Neuron (in vitro differentiated cells): ENCODE measurements around the gene TSHZ2.
"Not testable (repeated sequence)": the region's sequence is repeated elsewhere in the genome, so short reads cannot be mapped to it uniquely, and the experiment has no call there.

ENCODE experiments used
- H2AFZ ChIP-seq: one replicate; pipeline ENCODE4 v1.6.1; 2013; ENCODE audit warnings: low read depth, mild to moderate bottlenecking, inconsistent platforms, low read length, moderate library complexity
- H3K27me3 ChIP-seq: one replicate; pipeline ENCODE4 v1.6.1; 2013; ENCODE audit warnings: low read length; ENCODE audit not compliant: insufficient read depth
- H3K36me3 ChIP-seq: one replicate; pipeline ENCODE4 v1.6.1; 2013; ENCODE audit warnings: low read length; ENCODE audit not compliant: insufficient read depth
- H3K4me1 ChIP-seq: one replicate; pipeline ENCODE4 v1.6.1; 2013; ENCODE audit warnings: low read length; ENCODE audit not compliant: insufficient read depth
- H3K4me3 ChIP-seq: 2 replicates; pipeline ENCODE4 v1.5.1; 2013; ENCODE audit warnings: mild to moderate bottlenecking, low read length, moderate library complexity
- H3K9me3 ChIP-seq: one replicate; pipeline ENCODE4 v1.6.1; 2013; ENCODE audit warnings: low read length

The TSHZ2 gene

GRCh38 chr20:53009979-53010735 is 38.0 kb downstream of the TSHZ2 start:
- Histone ChIP-seq H3K36me3 (no peaks in the 10 kb centered on the region), H3K4me3 (no peak overlapping the region), H3K4me1 (no peaks in the 10 kb centered on the region), H3K27me3 (no peaks in the 10 kb centered on the region), H3K9me3 (no peaks in the 10 kb centered on the region), H2AFZ (no peak overlapping the region)

GRCh38 chr20:53011640-53012039 is 39.5 kb downstream of the TSHZ2 start:
- Histone ChIP-seq H3K4me3 (no peak overlapping the region), H3K27me3 (no peaks in the 10 kb centered on the region), H2AFZ (no peak overlapping the region), H3K36me3 (no peaks in the 10 kb centered on the region), H3K4me1 (no peaks in the 10 kb centered on the region), H3K9me3 (no peaks in the 10 kb centered on the region)

GRCh38 chr20:53013183-53013582 is 41.0 kb downstream of the TSHZ2 start:
- Histone ChIP-seq H3K4me1 (no peaks in the 10 kb centered on the region), H3K4me3 (no peak overlapping the region), H3K9me3 (no peaks in the 10 kb centered on the region), H3K27me3 (no peaks in the 10 kb centered on the region), H2AFZ (no peak overlapping the region), H3K36me3 (no peaks in the 10 kb centered on the region)

GRCh38 chr20:53013847-53014246 is 41.7 kb downstream of the TSHZ2 start:
- no peaks in the 10 kb centered on the region for H3K36me3 ChIP-seq
- no peak overlapping the region for H2AFZ ChIP-seq
- no peaks in the 10 kb centered on the region for H3K4me1 ChIP-seq
- no peaks in the 10 kb centered on the region for H3K27me3 ChIP-seq
- H3K4me3 ChIP-seq, result no peak overlapping the region
- H3K9me3 ChIP-seq, result no peaks in the 10 kb centered on the region

GRCh38 chr20:53016071-53016470 is 43.9 kb downstream of the TSHZ2 start:
- H3K36me3 ChIP-seq, result no peaks in the 10 kb centered on the region

GRCh38 chr20:53016534-53017042 is 44.4 kb downstream of the TSHZ2 start:
- H3K4me3 ChIP-seq, result no peak overlapping the region
- H3K4me1 ChIP-seq, result no peaks in the 10 kb centered on the region
- no peaks in the 10 kb centered on the region for H3K36me3 ChIP-seq
- no peaks in the 10 kb centered on the region for H3K27me3 ChIP-seq
- no peak overlapping the region for H2AFZ ChIP-seq
- H3K9me3 ChIP-seq, result no peaks in the 10 kb centered on the region

More at GRCh38 chr20:53016071-53016470, 43.9 kb downstream of the TSHZ2 start:
- no peaks in the 10 kb centered on the region for H3K9me3 ChIP-seq
- no peaks in the 10 kb centered on the region for H3K4me1 ChIP-seq
- H3K27me3 ChIP-seq, result no peaks in the 10 kb centered on the region
- no peak overlapping the region for H3K4me3 ChIP-seq
- no peak overlapping the region for H2AFZ ChIP-seq

GRCh38 chr20:53017206-53017605 is 45.0 kb downstream of the TSHZ2 start:
- Histone ChIP-seq H3K27me3 (no peaks in the 10 kb centered on the region), H2AFZ (no peak overlapping the region), H3K36me3 (no peaks in the 10 kb centered on the region), H3K4me3 (no peak overlapping the region), H3K9me3 (no peaks in the 10 kb centered on the region), H3K4me1 (no peaks in the 10 kb centered on the region)

GRCh38 chr20:53019464-53019863 is 47.3 kb downstream of the TSHZ2 start:
- H3K4me3 ChIP-seq, result no peak overlapping the region
- H3K4me1 ChIP-seq, result no peaks in the 10 kb centered on the region
- no peaks in the 10 kb centered on the region for H3K36me3 ChIP-seq
- no peaks in the 10 kb centered on the region for H3K9me3 ChIP-seq
- no peak overlapping the region for H2AFZ ChIP-seq
- H3K27me3 ChIP-seq, result no peaks in the 10 kb centered on the region

- H2AFZ ChIP-seq, result no peak overlapping the region
- no peaks in the 10 kb centered on the region for H3K36me3 ChIP-seq
- H3K27me3 ChIP-seq, result no peaks in the 10 kb centered on the region
- no peaks in the 10 kb centered on the region for H3K4me1 ChIP-seq
- no peak overlapping the region for H3K4me3 ChIP-seq
- H3K9me3 ChIP-seq, result peaks cover 3% of the 10 kb centered on the region
Measured at GRCh38 chr20:53020376-53020775, 48.2 kb downstream of the TSHZ2 start.

- no peaks in the 10 kb centered on the region for H3K27me3 ChIP-seq
- no peak overlapping the region for H2AFZ ChIP-seq
- H3K36me3 ChIP-seq, result no peaks in the 10 kb centered on the region
- H3K9me3 ChIP-seq, result peaks cover 3% of the 10 kb centered on the region
- H3K4me3 ChIP-seq, result no peak overlapping the region
- no peaks in the 10 kb centered on the region for H3K4me1 ChIP-seq
Measured at GRCh38 chr20:53020834-53021233, 48.7 kb downstream of the TSHZ2 start.

GRCh38 chr20:53021934-53022333 is 49.8 kb downstream of the TSHZ2 start:
- Histone ChIP-seq H2AFZ (no peak overlapping the region), H3K4me3 (no peak overlapping the region), H3K27me3 (no peaks in the 10 kb centered on the region), H3K36me3 (no peaks in the 10 kb centered on the region), H3K9me3 (peaks cover 3% of the 10 kb centered on the region), H3K4me1 (no peaks in the 10 kb centered on the region)

GRCh38 chr20:53023732-53024520 is 51.8 kb downstream of the TSHZ2 start:
- Histone ChIP-seq H3K4me3 (no peak overlapping the region), H3K27me3 (no peaks in the 10 kb centered on the region), H3K9me3 (peaks cover 3% of the 10 kb centered on the region)

GRCh38 chr20:53024653-53025052 is 52.5 kb downstream of the TSHZ2 start:
- H3K4me3 ChIP-seq, H3K9me3 ChIP-seq, H3K36me3 ChIP-seq, H2AFZ ChIP-seq, H3K27me3 ChIP-seq, H3K4me1 ChIP-seq: not testable (repeated sequence)

More at GRCh38 chr20:53023732-53024520, 51.8 kb downstream of the TSHZ2 start:
- Histone ChIP-seq H2AFZ (no peak overlapping the region), H3K4me1 (no peaks in the 10 kb centered on the region), H3K36me3 (no peaks in the 10 kb centered on the region)
